Osteoblast (primary cell): Measurements from ENCODE around the gene EGFR. TPM values are rescaled to one million over a fixed set of nuclear protein-coding genes. Genes with fewer than 3 reads are reported as not detected.

Experiments
- DNase-seq: peaks from one replicate; pipeline ENCODE4 v3.0.0; 2011; ENCODE audit warnings: low spot score, mixed read lengths; ENCODE audit not compliant: insufficient read length; ENCODE audit errors: missing footprints
- H2AFZ ChIP-seq: 2 replicates; pipeline ENCODE4 v1.6.0; 2011; ENCODE audit warnings: mild to moderate bottlenecking, low read length
- H3K27ac ChIP-seq: 2 replicates; pipeline ENCODE4 v1.5.1; 2011; ENCODE audit warnings: mild to moderate bottlenecking, low read depth, low read length, moderate library complexity
- H3K27me3 ChIP-seq: 2 replicates; pipeline ENCODE4 v1.6.0; 2012; ENCODE audit warnings: mild to moderate bottlenecking, control low read depth, inconsistent platforms, low read length, moderate library complexity; ENCODE audit not compliant: insufficient read depth
- H3K36me3 ChIP-seq: 2 replicates; pipeline ENCODE4 v1.5.1; 2011; ENCODE audit warnings: mild to moderate bottlenecking, low read length, control low read depth, moderate library complexity; ENCODE audit not compliant: insufficient read depth
- H3K4me1 ChIP-seq: 2 replicates; pipeline ENCODE4 v1.5.1; 2011; ENCODE audit warnings: mild to moderate bottlenecking, low read length, control low read depth, moderate library complexity; ENCODE audit not compliant: insufficient read depth
- H3K4me2 ChIP-seq: 2 replicates; pipeline ENCODE4 v1.6.0; 2011; ENCODE audit warnings: mild to moderate bottlenecking, low read length; ENCODE audit not compliant: insufficient read depth
- H3K4me3 ChIP-seq: fragments of 200-600 bp; sonication (generic); 3 replicates; pipeline ENCODE4 v1.5.1; 2012; ENCODE audit warnings: mild to moderate bottlenecking, low read length, inconsistent platforms; ENCODE audit not compliant: insufficient read depth
- H3K79me2 ChIP-seq: 2 replicates; pipeline ENCODE4 v1.6.0; 2012; ENCODE audit warnings: mild to moderate bottlenecking, low read length, control low read depth, inconsistent platforms; ENCODE audit not compliant: insufficient read depth
- H3K9me3 ChIP-seq: 2 replicates; pipeline ENCODE4 v1.5.1; 2011; ENCODE audit warnings: low read depth, low read length, control low read depth
- H4K20me1 ChIP-seq: 2 replicates; pipeline ENCODE4 v1.6.0; 2012; ENCODE audit warnings: mild to moderate bottlenecking, low read length, control low read depth; ENCODE audit not compliant: insufficient read depth
- total RNA-seq: library from RNA; depleted of rRNA; stranded (reverse); fragments of >200 nt; gene quantifications from 2 replicates; pipeline ENCODE4 v1.2.3, GENCODE V29; 2012
- TF ChIP-seq, protein P1 (sequence below): IDR thresholded peaks from 2 replicates; pipeline ENCODE4 v1.5.1; 2011; ENCODE audit warnings: mild to moderate bottlenecking, low read depth, low read length, moderate library complexity; ENCODE audit errors: extremely low read depth

The EGFR gene
- total RNA-seq, 1 donor = 104 TPM

DNA sequence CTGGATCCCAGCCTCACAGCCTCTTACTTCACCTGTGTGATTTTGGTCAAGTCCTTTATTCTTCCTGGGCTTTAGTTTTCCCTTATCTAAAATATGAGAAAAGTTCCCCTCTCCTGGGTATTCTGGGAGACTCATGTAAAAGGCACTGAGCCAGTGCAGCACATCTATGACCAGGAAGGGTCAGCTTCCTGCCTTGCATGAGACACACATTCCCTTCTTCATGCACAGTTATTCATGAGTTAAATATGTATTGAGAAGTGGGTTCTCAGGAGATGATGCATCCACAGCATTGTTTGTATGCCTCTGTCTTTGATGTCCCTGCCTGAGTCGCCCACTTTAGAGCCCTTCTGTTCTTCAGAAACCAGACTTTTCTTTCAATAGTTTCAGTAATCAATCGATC is 33.3 kb downstream of the EGFR start:
- peaks cover 5% of the 10 kb centered on the region for H3K36me3 ChIP-seq
- peaks cover 64% of the 10 kb centered on the region for H3K4me1 ChIP-seq
- H2AFZ ChIP-seq = no peak overlapping the region
- peaks cover 89% of the 10 kb centered on the region for H3K79me2 ChIP-seq
- H3K9me3 ChIP-seq = no peaks in the 10 kb centered on the region
- DNase-seq = no peak
- H4K20me1 ChIP-seq = peaks cover 5% of the 10 kb centered on the region
- H3K4me2 ChIP-seq = peak overlapping the region; percentile 17
- H3K27ac ChIP-seq = peak overlapping the region; percentile 91
- no peaks in the 10 kb centered on the region for H3K27me3 ChIP-seq
- no peak overlapping the region for H3K4me3 ChIP-seq
- TF ChIP-seq, protein P1, sequence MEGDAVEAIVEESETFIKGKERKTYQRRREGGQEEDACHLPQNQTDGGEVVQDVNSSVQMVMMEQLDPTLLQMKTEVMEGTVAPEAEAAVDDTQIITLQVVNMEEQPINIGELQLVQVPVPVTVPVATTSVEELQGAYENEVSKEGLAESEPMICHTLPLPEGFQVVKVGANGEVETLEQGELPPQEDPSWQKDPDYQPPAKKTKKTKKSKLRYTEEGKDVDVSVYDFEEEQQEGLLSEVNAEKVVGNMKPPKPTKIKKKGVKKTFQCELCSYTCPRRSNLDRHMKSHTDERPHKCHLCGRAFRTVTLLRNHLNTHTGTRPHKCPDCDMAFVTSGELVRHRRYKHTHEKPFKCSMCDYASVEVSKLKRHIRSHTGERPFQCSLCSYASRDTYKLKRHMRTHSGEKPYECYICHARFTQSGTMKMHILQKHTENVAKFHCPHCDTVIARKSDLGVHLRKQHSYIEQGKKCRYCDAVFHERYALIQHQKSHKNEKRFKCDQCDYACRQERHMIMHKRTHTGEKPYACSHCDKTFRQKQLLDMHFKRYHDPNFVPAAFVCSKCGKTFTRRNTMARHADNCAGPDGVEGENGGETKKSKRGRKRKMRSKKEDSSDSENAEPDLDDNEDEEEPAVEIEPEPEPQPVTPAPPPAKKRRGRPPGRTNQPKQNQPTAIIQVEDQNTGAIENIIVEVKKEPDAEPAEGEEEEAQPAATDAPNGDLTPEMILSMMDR = no peak

DNA sequence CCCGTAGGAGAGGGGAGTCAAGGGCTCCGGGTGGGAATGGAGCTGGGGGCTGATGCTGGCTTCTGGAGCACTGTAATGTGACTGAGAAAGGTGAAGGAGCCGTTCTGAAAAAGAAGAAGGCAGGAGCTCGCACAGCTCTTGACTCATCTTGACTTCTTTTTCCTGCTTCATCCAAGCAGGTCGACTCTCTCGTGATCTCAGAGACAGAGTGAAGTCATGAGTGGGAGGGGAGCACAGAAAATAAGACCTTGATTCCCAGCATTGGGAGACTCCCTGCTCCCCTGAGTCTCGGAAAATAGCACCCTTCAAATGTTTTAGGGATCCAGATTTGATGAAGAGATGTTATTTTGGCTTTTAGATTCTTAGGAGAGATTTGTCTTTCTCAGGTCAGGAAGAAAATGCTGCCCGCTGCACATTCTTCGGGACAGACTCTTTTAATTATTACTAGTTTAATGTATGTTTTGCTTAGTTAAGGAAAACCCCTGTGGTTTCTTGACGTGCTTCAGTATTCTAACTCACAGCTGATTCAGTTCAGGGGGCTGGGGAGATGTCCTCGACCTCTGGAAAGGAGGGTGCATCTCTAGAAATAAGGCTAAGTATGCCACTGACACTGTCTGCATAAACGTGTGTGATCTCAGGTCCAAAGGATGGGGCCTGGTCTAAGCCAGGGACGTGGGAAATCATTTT is 34.1 kb downstream of the EGFR start:
- H3K27ac ChIP-seq = peak overlapping the region; percentile 91
- peaks cover 70% of the 10 kb centered on the region for H3K4me1 ChIP-seq
- peak overlapping the region; percentile 17 for H3K4me2 ChIP-seq
- peaks cover 90% of the 10 kb centered on the region for H3K79me2 ChIP-seq
- TF ChIP-seq, protein P1 = no peak
- no peak overlapping the region for H2AFZ ChIP-seq
- no peaks in the 10 kb centered on the region for H3K27me3 ChIP-seq
- H4K20me1 ChIP-seq = peaks cover 5% of the 10 kb centered on the region
- no peak for DNase-seq
- H3K9me3 ChIP-seq = no peaks in the 10 kb centered on the region
- H3K4me3 ChIP-seq = no peak overlapping the region
- H3K36me3 ChIP-seq = peaks cover 5% of the 10 kb centered on the region

DNA sequence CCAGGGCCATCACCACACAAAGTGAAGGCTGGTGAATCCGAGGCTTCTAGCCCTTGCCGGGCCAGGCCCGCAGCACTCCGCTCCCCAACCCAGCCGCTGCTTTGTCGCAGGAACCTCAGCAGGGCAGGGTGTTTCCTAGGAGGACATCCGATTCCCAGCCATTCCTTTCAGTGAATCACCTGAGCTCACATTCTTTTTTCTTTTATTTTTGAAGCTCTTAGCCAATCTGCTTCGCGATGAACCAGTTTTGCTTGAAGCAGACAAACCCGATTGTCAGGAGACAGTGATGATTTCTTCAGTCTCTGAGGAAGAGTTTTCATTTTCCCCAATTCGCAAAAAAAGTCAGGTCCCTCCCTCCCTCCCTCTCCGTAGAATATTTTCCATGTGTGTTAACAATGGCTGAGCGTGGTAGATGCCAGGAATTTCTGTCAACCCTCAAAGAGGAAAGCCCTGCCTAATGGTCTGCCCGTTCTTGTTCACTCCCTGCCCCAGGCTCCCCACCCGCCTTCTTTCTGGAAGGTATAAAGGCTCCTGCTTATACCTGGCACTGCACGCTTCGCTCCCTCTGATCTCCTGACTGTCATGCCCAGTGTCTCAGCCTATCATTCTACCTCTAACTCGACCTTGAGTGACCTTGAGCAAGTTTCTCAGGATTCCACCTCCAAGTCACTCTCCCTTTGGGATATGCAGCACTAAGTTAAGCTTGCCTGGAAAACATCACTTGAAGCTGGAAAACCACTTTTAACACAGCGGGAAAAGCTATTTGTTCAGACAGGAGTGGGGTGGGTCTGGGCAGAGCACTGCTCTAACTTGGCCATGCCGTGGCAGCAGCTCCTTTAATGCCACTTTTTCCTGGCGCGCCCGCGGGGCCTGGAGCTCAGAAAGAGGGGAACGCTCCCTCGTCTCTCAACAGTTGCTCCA is 35.1 kb downstream of the EGFR start:
- H3K79me2 ChIP-seq = peaks cover 90% of the 10 kb centered on the region
- DNase-seq = no peak
- H3K27ac ChIP-seq = peak overlapping the region; percentile 91
- H4K20me1 ChIP-seq = peaks cover 2% of the 10 kb centered on the region
- TF ChIP-seq, protein P1 = no peak
- no peak overlapping the region for H3K4me3 ChIP-seq
- peaks cover 67% of the 10 kb centered on the region for H3K4me1 ChIP-seq
- no peaks in the 10 kb centered on the region for H3K27me3 ChIP-seq
- H3K4me2 ChIP-seq = no peak overlapping the region
- no peak overlapping the region for H2AFZ ChIP-seq
- H3K36me3 ChIP-seq = peaks cover 5% of the 10 kb centered on the region
- H3K9me3 ChIP-seq = no peaks in the 10 kb centered on the region

DNA sequence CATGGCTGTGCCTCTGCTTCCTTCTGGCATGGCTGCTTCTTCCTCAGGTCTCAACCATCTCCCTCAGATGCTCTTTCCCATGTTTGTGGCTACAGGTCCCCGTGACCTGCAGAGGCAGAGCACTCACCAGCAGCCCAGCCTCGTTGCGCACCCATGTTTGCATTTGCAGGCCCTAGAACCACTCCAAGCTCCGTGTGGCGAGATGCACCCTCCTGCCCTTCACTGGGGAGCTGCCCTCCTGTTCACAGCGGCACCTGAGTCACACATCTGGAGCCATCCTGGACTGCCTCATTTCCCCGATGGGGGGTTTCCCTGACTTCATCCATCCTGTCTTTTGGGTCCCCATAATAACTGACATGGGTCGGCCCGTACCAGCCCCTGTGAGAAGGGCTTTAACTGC is 35.9 kb downstream of the EGFR start:
- Histone ChIP-seq H4K20me1 (peaks cover 2% of the 10 kb centered on the region), H3K27ac (peak overlapping the region; percentile 91), H3K79me2 (peaks cover 90% of the 10 kb centered on the region), H3K27me3 (no peaks in the 10 kb centered on the region), H2AFZ (no peak overlapping the region), H3K36me3 (peaks cover 5% of the 10 kb centered on the region), H3K4me3 (no peak overlapping the region), H3K9me3 (no peaks in the 10 kb centered on the region), H3K4me1 (peaks cover 70% of the 10 kb centered on the region), H3K4me2 (no peak overlapping the region)
- TF ChIP-seq, protein P1 = no peak
- no peak for DNase-seq
